Right atrium auricular region (tissue), 2 donors: ENCODE measurements around the gene BMAL1. TPM values are rescaled to one million over a fixed set of nuclear protein-coding genes. Genes with fewer than 3 reads are reported as not detected.

Source experiments
- DNase-seq: peaks from one replicate; pipeline ENCODE4 v3.0.0-alpha.2; 2019; ENCODE audit warnings: low spot score
- H3K27ac ChIP-seq, 2 donors: fragments of 200-600 bp; sonication (generic); 1 replicate in 1 of 2; 2 replicates in 1 of 2; pipeline ENCODE4 v1.5.1; 2016 to 2019
- H3K27me3 ChIP-seq, 2 donors: fragments of 200-600 bp; sonication (generic); one replicate each; pipeline versions ENCODE4 v1.5.1 to v1.6.0; 2017 to 2019
- H3K36me3 ChIP-seq: fragments of 200-600 bp; sonication (generic); one replicate; pipeline ENCODE4 v1.5.1; 2016
- H3K4me1 ChIP-seq, 2 donors: fragments of 200-600 bp; sonication (generic); one replicate each; pipeline versions ENCODE4 v1.5.1 to v1.6.0; 2017 to 2019
- H3K4me3 ChIP-seq, 2 donors: fragments of 200-600 bp; sonication (generic); 1 replicate in 1 of 2; 2 replicates in 1 of 2; pipeline ENCODE4 v1.5.1; 2017 to 2019; ENCODE audit warnings: mild to moderate bottlenecking in 1 of 2, moderate library complexity in 1 of 2
- H3K9me3 ChIP-seq, 2 donors: fragments of 200-600 bp; sonication (generic); one replicate each; pipeline ENCODE4 v1.5.1; 2019
- total RNA-seq, 2 donors: library from RNA; depleted of rRNA; stranded (reverse); fragments of >200 nt; gene quantifications; one replicate each; pipeline ENCODE4 v1.1.0, GENCODE V29; 2016
- TF ChIP-seq, protein P1 (sequence below), 2 donors: fragments of 200-600 bp; sonication (generic); IDR thresholded peaks; one replicate each; pipeline ENCODE4 v1.5.1; 2019; ENCODE audit warnings: antibody characterized with exemption in 2 of 2

BMAL1 gene
- total RNA-seq, 2 donors from 2014 or later: 20.7 to 24.9 TPM

DNA sequence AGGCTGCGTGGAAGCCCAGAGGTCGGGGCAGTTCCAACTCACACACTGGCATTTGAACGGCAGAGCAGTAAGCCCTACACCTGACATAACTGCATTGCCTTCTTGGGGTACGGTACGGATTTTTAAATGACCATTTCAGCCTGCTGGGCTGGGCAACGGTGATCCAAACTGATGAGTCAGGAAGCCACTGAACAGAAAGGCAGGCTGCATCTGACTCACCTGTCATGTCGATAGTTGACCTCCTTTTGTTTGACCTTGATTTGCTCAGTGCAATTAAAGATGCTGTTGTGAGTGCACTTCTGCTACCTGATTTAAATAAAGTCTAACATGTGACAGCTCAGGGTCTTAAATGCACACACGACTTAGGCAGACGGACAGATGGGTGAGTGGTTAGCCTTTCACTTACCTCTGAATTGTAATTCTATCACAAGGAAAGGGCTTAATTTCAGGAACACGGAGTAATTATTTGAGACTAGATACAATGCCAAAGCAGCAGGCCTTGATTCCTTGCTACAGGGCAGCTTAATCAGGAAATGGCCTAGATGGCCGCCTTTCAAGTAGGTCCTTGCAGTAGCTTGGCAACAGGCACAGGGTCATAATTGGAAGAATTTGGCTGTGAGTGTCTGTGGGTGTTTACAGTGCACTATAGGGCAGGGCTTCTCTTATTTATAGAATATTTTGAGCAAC is 52.2 kb downstream of the BMAL1 start:
- Histone ChIP-seq H3K27ac (peak overlapping the region in 1 of 2 donors; percentile 4), H3K27me3 (no peaks in the 10 kb centered on the region), H3K4me1 (peaks cover 0 to 54% of the 10 kb centered on the region in 2 donors), H3K4me3 (no peak overlapping the region), H3K36me3 (no peaks in the 10 kb centered on the region), H3K9me3 (no peaks in the 10 kb centered on the region)
- TF ChIP-seq, protein P1, sequence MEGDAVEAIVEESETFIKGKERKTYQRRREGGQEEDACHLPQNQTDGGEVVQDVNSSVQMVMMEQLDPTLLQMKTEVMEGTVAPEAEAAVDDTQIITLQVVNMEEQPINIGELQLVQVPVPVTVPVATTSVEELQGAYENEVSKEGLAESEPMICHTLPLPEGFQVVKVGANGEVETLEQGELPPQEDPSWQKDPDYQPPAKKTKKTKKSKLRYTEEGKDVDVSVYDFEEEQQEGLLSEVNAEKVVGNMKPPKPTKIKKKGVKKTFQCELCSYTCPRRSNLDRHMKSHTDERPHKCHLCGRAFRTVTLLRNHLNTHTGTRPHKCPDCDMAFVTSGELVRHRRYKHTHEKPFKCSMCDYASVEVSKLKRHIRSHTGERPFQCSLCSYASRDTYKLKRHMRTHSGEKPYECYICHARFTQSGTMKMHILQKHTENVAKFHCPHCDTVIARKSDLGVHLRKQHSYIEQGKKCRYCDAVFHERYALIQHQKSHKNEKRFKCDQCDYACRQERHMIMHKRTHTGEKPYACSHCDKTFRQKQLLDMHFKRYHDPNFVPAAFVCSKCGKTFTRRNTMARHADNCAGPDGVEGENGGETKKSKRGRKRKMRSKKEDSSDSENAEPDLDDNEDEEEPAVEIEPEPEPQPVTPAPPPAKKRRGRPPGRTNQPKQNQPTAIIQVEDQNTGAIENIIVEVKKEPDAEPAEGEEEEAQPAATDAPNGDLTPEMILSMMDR (IDR thresholded peaks at IDR 0.05): no peak
- DNase-seq: no peak

DNA sequence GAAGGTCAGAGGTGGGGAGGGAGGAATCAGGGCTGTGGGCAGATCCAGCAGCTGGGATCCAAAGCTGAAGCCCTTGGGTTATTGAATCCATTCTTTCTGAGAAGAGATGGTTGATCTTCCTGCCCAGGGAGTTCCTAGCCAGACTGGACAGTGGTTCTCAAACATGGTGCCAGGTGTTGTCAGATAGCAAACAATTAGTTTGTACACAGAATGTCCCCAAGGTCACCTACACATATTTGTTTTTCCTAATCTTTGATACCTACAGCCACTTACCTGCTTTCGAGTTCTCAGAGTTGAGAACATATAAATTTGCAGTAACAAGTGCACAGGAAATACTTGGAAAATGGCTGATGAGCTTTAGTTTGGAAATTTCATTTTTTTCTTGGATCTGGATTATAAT is 54.5 kb downstream of the BMAL1 start:
- peaks cover 0 to 56% of the 10 kb centered on the region in 2 donors for H3K4me1 ChIP-seq
- TF ChIP-seq, protein P1 (IDR thresholded peaks at IDR 0.05): no peak
- H3K27me3 ChIP-seq: no peaks in the 10 kb centered on the region
- DNase-seq: no peak
- no peak overlapping the region for H3K27ac ChIP-seq
- no peaks in the 10 kb centered on the region for H3K9me3 ChIP-seq
- no peak overlapping the region for H3K4me3 ChIP-seq
- H3K36me3 ChIP-seq: no peaks in the 10 kb centered on the region

DNA sequence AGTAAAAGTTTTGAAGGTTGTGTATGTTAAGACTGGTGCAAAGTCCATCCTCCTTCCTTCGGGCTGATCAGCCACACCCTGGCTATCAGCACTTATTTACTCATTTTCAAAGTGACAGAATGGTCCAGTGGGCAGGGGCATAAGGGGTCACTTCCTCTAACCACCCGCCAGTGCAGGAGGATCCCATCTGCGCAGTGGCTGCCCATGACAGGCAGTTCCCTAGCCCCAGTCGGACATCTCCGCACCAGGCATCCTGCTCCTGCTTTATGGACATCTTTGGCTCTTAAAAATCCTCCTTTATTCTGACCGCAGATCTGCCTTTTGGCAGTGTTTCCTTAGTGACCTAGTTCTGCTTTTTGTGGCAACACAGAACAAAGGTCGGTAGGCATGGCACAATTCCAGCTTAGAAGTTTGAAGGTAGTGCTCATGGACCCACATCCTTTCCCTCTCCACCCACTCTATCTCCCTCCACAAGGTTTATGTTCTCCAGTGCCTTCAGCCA is 55.9 kb downstream of the BMAL1 start:
- H3K4me1 ChIP-seq: peaks cover 0 to 55% of the 10 kb centered on the region in 2 donors

DNA sequence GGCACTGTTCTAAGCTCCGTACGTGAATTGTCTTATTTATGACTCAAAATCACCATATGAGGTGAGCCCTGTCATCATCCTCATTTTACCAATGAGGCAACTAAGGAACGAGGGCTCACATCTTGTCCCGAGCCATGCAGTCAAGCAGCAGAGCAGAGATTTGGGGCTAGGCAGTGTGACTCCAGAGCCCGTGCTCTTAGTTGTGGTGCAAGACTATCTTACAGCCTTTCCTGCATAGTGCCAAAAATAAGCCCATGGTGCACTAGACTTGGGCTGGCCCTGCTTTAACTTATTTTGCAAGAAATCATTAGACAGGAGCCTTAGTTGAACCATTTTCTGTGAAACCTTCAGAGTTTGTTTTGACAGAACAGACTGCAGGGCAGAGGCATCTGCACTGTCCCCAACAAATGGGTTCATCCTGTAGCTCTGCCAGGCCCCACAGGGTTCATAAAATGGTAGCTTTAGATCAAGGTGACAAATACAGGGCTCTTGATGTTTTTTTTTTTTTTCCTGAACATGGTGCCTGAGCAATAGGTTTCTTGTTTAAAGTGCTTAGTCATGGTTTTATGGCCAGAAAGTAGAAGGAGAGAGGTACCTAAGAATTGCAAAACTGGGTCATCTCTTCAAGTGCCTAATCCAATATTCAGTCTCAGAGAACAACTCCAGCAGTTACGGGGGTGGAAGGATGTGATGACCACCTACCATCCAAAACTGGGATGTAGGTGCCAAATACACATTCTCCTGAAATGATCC is 56.6 kb downstream of the BMAL1 start:
- H3K27ac ChIP-seq: no peak overlapping the region
- TF ChIP-seq, protein P1 (IDR thresholded peaks at IDR 0.05): no peak
- H3K9me3 ChIP-seq: no peaks in the 10 kb centered on the region
- peaks cover 0 to 59% of the 10 kb centered on the region in 2 donors for H3K4me1 ChIP-seq
- H3K27me3 ChIP-seq: no peaks in the 10 kb centered on the region
- no peak overlapping the region for H3K4me3 ChIP-seq
- no peaks in the 10 kb centered on the region for H3K36me3 ChIP-seq
- DNase-seq: no peak

More for the DNA sequence above, 55.9 kb downstream of the BMAL1 start:
- Histone ChIP-seq H3K9me3 (no peaks in the 10 kb centered on the region), H3K36me3 (no peaks in the 10 kb centered on the region), H3K4me3 (no peak overlapping the region), H3K27me3 (no peaks in the 10 kb centered on the region), H3K27ac (no peak overlapping the region)
- no peak for DNase-seq
- TF ChIP-seq, protein P1 (IDR thresholded peaks at IDR 0.05): no peak

DNA sequence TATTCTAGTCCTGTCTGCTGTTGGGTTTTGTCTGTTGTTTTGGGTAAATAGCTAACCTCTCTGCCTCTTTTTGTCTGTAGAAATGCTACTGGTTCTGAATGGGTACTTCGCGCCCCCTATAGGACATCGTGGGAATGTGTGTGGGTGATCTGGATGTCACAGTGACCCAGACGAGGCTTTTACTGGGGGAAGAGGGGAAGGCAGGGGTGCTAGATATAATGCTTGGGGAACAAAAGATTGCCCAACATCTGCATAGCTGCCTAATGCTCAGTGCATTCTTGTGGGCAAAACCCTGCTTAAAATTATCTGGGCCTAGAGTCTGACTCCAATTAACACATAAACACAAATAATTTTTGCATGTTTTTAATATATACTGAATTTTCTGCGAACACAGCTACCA is 57.7 kb downstream of the BMAL1 start:
- H3K4me1 ChIP-seq: peaks cover 0 to 59% of the 10 kb centered on the region in 2 donors

More for the DNA sequence above, 57.7 kb downstream of the BMAL1 start:
- Histone ChIP-seq H3K36me3 (no peaks in the 10 kb centered on the region), H3K9me3 (no peaks in the 10 kb centered on the region), H3K27me3 (no peaks in the 10 kb centered on the region), H3K4me3 (no peak overlapping the region), H3K27ac (no peak overlapping the region)
- TF ChIP-seq, protein P1 (IDR thresholded peaks at IDR 0.05): peak; percentile 71 to 81
- DNase-seq: peak; percentile 80
